Mesothelial cell of epicardium (in vitro differentiated cells): Measurements from ENCODE around the gene OTOA. TPM values are rescaled to one million over a fixed set of nuclear protein-coding genes. Genes with fewer than 3 reads are reported as not detected.
"Not testable (repeated sequence)": the region's sequence is repeated elsewhere in the genome, so short reads cannot be mapped to it uniquely, and the experiment has no call there.

Experiments
- DNase-seq, 2 experiments: peaks; one replicate each; pipeline ENCODE4 v3.0.0; 2021; ENCODE audit warnings: low spot score in 2 of 2; ENCODE audit not compliant: unreplicated experiment in 2 of 2
- H3K27ac Mint-ChIP-seq: 2 replicates; pipeline ENCODE4 v1.8.0; 2021; ENCODE audit warnings: mixed read lengths
- H3K27me3 Mint-ChIP-seq: 2 replicates; pipeline ENCODE4 v1.8.0; 2021; ENCODE audit warnings: low read depth, mixed read lengths
- H3K36me3 Mint-ChIP-seq: 2 replicates; pipeline ENCODE4 v1.8.0; 2021; ENCODE audit warnings: mixed read lengths
- H3K4me1 Mint-ChIP-seq: 2 replicates; pipeline ENCODE4 v1.8.0; 2021; ENCODE audit warnings: mixed read lengths
- H3K4me3 Mint-ChIP-seq: 2 replicates; pipeline ENCODE4 v1.8.0; 2021; ENCODE audit warnings: mild to moderate bottlenecking, moderate library complexity, mixed read lengths
- H3K9me3 Mint-ChIP-seq: 2 replicates; pipeline ENCODE4 v1.8.0; 2021; ENCODE audit warnings: mixed read lengths
- CTCF ChIP-seq: fragments of 200-600 bp; sonication (generic); IDR thresholded peaks from one replicate; pipeline ENCODE4 v1.5.0; 2021; ENCODE audit warnings: antibody characterized with exemption; ENCODE audit not compliant: unreplicated experiment
- total RNA-seq: library from RNA; stranded (reverse); gene quantifications from 3 replicates; pipeline ENCODE4 v1.2.1, GENCODE V29; 2021

Gene OTOA
- total RNA-seq, 1 donor from 2014 or later = 0.25 TPM

- Mint-ChIP-seq H3K27me3 (peaks cover 28% of the 10 kb centered on the region), H3K4me1 (peaks cover 3% of the 10 kb centered on the region), H3K4me3 (no peak overlapping the region), H3K27ac (no peak overlapping the region), H3K9me3 (no peaks in the 10 kb centered on the region), H3K36me3 (no peaks in the 10 kb centered on the region)
- no peak for TF ChIP-seq CTCF
- DNase-seq = no peak
Observed at GRCh38 chr16:21666772-21667171, 3.0 kb downstream of the OTOA start.

GRCh38 chr16:21667575-21667974, 3.8 kb downstream of the OTOA start:
- Mint-ChIP-seq H3K27me3 (peaks cover 28% of the 10 kb centered on the region), H3K27ac (no peak overlapping the region), H3K4me3 (no peak overlapping the region), H3K36me3 (no peaks in the 10 kb centered on the region), H3K9me3 (no peaks in the 10 kb centered on the region), H3K4me1 (peaks cover 3% of the 10 kb centered on the region)
- no peak for TF ChIP-seq CTCF
- no peak for DNase-seq

GRCh38 chr16:21673469-21673868, 9.7 kb downstream of the OTOA start:
- TF ChIP-seq CTCF = no peak
- H3K4me3 Mint-ChIP-seq = no peak overlapping the region
- H3K27ac Mint-ChIP-seq = no peak overlapping the region
- no peak for DNase-seq
- peaks cover 8% of the 10 kb centered on the region for H3K9me3 Mint-ChIP-seq
- H3K27me3 Mint-ChIP-seq = peaks cover 19% of the 10 kb centered on the region
- no peaks in the 10 kb centered on the region for H3K4me1 Mint-ChIP-seq
- no peaks in the 10 kb centered on the region for H3K36me3 Mint-ChIP-seq

GRCh38 chr16:21674456-21674855, 10.7 kb downstream of the OTOA start:
- H3K9me3 Mint-ChIP-seq, H3K27ac Mint-ChIP-seq, DNase-seq, H3K4me1 Mint-ChIP-seq, H3K4me3 Mint-ChIP-seq, H3K36me3 Mint-ChIP-seq: not testable (repeated sequence)
- peaks cover 25% of the 10 kb centered on the region for H3K27me3 Mint-ChIP-seq

- H3K27ac Mint-ChIP-seq, H3K4me3 Mint-ChIP-seq, DNase-seq, H3K4me1 Mint-ChIP-seq, H3K36me3 Mint-ChIP-seq, H3K9me3 Mint-ChIP-seq: not testable (repeated sequence)
- peaks cover 26% of the 10 kb centered on the region for H3K27me3 Mint-ChIP-seq
Observed at GRCh38 chr16:21680714-21681113, 16.9 kb downstream of the OTOA start.

GRCh38 chr16:21683184-21683583, 19.4 kb downstream of the OTOA start:
- H3K27ac Mint-ChIP-seq = no peak overlapping the region
- H3K36me3 Mint-ChIP-seq = no peaks in the 10 kb centered on the region
- H3K27me3 Mint-ChIP-seq = peaks cover 24% of the 10 kb centered on the region
- no peak overlapping the region for H3K4me3 Mint-ChIP-seq
- H3K9me3 Mint-ChIP-seq = no peaks in the 10 kb centered on the region
- H3K4me1 Mint-ChIP-seq = no peaks in the 10 kb centered on the region
- TF ChIP-seq CTCF = no peak
- DNase-seq = no peak

- Mint-ChIP-seq H3K36me3 (no peaks in the 10 kb centered on the region), H3K9me3 (no peaks in the 10 kb centered on the region)
- DNase-seq = no peak
Observed at GRCh38 chr16:21684199-21684598, 20.4 kb downstream of the OTOA start.

More at GRCh38 chr16:21684199-21684598, 20.4 kb downstream of the OTOA start:
- Mint-ChIP-seq H3K27ac (no peak overlapping the region), H3K4me1 (no peaks in the 10 kb centered on the region), H3K27me3 (peaks cover 22% of the 10 kb centered on the region), H3K4me3 (no peak overlapping the region)
- TF ChIP-seq CTCF = peak; percentile 61
